HG02943 (cell line): Measurements from ENCODE around the gene FAM193B.
A peak's percentile ranks its signal among the peaks of the same experiment; 100 is the strongest.

Experiments
- ATAC-seq: cut with Tn5 transposase; IDR thresholded peaks from one replicate; pipeline ENCODE4 v1.9.1; 2021; ENCODE audit warnings: mild to moderate bottlenecking, low read depth, moderate library complexity; ENCODE audit not compliant: unreplicated experiment

FAM193B gene

GRCh38 chr5:177519463-177520235 lies 34.7 kb downstream of the FAM193B start:
- no peak for ATAC-seq

DNA sequence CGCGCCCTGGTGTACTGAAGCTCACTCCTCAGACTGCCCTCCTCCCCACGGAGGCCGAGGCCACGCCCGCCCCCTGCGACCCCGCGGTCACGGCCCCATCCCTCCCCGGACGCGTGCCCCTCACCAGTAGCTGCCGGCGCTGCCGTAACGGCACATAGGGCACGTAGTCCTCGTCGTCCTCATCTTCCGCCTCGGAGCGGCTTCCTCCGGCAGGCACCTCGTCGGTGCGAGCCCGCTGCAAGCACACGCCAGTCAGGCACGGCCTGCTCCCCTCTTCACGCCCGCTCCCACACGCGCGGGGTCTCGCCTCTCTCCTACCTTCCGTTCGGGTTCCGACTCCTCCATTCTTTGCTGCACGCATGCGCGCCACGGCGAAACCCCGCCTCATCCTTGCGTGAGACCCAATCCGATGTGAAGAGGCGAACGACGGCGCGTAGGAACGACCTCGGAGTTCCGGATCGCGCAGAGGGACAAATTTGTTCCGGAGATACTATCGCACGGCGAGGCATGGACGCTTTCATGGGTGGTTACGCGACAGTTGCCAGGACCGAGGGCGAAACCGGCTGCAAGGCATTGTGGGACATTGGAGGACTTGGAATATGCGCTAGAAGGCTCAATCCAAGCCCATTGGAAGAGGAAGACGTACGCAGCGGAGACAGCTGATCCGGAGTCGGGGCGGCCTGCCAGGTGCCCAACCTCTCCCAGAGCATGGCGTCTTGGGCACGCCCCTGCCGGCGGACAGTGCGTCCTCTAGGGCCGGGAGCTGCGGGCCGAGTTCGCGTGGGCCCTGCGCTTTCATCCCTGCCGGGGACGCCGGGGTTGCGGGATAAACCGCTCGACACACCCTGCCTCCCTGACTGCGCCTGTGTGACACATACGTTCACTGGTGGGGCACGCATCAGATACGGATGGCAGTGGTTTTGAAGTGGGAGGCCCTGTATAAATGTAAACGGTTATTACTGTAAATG lies 37.5 kb downstream of the FAM193B start, which contains the start of gene DDX41:
Gene DDX41 (minus strand): TSS at position 361 of the 968 bp plus-strand sequence. CDS start 16 bp downstream, at position 345.
- ATAC-seq: peak; percentile 79

GRCh38 chr5:177515580-177515979 lies 38.8 kb downstream of the FAM193B start:
- ATAC-seq: no peak

- ATAC-seq: no peak
Observed at GRCh38 chr5:177514541-177514940, 39.8 kb downstream of the FAM193B start.

- ATAC-seq: no peak
Observed at GRCh38 chr5:177513500-177513899, 40.9 kb downstream of the FAM193B start.

GRCh38 chr5:177512736-177513380 lies 41.5 kb downstream of the FAM193B start:
- no peak for ATAC-seq

GRCh38 chr5:177511796-177512675 lies 42.3 kb downstream of the FAM193B start:
- no peak for ATAC-seq

DNA sequence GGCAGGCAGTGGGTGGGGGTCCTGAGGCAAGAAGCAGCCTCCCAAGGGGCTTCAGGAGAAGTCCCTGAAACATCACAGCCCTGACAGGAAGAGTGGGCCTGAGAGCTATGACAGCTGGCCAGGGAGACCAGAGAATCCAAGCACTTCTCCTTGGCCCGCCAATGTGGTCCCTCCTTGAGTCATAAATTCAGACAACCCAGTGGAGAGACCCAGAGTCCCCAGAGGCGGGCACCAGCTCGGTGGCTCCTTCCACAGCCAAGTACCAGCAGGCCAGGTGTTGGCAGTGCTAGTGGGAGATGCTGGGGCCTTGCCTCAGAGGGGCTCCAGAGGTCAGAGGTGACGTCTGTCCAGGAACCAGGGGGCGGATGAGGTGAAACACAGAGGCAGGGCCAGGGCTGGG lies 43.2 kb downstream of the FAM193B start:
- no peak for ATAC-seq

DNA sequence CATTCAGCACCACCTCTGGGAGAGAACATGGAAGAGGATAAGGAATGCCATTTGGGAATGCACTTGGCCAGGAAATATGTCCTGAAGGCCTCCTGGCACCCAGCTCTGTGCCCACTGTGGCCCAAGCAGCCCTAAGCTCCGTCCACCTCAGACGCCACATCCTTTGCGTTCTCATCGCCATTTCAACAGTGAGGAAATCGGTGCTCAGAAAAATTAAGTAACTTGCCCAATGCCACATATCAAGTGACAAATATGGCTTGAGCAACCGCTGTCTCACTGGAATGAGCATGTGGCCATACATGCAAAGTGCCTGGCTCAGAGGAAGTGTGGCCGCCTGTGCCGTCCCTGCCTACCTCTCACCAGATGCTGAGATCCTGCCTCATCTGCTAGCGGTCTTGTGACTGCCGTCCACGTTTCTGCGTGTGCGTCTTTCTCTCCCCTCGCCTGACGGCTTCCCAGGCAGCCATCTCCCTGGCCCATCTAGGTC lies 43.8 kb downstream of the FAM193B start:
- no peak for ATAC-seq

DNA sequence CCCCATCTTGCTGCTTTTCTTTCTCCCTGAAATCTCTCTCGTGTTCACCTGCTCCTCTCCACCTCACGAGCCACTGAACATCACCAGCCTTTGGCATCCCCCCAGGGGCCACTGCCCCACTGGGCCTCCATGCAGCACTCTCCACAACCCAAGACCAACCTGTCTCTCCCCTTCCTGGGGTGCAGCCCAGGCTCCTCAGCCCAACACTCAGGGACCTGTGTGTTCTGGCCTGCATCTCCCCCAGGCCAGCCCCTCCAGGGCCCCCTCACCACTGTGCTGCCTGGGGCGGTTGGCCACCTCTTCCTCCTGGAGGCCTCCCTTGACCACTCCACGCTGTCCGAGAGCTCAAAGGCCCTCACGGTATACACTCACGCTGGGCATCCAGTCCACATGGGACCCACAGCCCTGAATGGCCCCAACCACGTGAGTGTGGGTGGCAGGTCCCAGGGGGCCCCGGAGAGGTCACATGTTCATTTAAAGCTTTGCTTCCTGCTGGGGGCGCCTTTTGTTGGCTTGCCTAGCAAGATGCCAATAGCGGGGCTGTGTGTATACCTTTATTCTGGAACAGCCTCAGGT lies 44.3 kb downstream of the FAM193B start:
- ATAC-seq: no peak

GRCh38 chr5:177509381-177509951 lies 44.9 kb downstream of the FAM193B start, which contains the start of gene DOK3:
DOK3 (minus strand) TSS chr5:177509826; CDS start chr5:177509540, 286 bp downstream.
- no peak for ATAC-seq

GRCh38 chr5:177508837-177509236 lies 45.5 kb downstream of the FAM193B start:
- ATAC-seq: no peak

DNA sequence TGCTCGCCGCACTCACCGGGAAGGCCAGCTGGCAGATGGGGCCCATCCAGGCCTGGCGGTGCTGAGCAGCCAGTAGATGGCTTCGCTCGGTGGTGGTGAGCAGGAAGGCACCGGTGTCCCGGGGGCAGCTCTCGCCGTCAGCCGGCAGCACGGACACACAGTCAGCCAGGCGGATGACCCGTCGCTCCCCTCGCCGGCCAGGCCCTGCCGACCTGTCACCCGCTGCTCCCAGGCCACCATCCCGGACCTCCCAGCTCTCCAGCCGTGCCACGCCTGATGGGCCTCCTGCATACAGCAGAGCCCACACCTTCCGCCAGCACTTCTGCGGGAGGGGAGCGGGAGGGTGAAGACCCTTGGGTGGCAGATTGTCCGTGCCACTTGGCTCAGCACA lies 46.1 kb downstream of the FAM193B start:
- no peak for ATAC-seq

DNA sequence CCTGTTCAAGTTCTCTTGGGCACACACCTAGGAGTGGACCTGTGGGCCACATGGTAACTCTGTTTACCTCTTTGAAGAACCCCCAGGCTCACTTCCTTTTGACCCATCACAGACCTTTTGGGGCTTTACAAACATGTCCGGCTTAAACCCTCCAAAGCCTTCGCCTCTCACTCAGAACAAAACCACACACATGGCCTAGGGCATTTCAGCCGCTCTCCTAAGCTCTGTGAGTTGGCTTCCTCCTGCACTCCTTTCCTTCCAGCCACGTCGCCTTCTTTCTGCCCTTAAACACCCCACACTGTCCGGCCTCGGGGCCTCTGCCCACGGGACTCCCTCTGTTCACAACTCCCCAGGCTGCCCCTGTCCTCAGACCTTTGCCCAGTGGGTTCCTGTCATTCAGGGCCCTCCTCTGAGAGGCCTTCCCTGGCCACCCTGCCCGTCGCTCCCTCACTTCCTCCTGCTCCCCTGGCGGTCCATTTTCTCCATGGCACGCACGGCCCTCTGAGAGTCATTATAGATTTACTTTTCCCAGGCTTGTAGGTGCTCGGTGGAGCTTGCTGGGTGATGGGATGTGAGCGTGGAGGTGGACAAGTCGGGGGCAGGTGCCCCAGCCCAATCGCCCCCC lies 46.7 kb downstream of the FAM193B start:
- ATAC-seq: no peak

DNA sequence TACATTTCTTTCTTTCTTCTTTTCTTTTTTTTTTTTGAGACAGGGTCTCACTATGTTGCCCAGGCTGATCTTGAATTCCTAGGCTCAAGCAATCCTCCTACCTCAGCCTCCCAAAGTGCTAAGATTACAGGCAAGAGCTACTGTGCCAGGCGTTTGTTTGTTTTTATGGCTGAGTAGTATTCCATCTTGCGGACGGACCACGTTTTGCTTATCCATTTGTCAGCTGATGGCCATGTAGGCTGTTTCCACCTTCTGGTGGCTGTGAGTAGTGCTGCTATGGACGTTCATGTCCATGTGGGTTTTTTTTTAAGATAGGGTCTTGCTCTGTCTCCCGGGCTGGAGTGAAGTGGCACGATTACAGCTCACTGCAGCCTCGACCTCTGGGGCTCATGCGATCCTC lies 47.2 kb downstream of the FAM193B start:
- ATAC-seq: no peak

DNA sequence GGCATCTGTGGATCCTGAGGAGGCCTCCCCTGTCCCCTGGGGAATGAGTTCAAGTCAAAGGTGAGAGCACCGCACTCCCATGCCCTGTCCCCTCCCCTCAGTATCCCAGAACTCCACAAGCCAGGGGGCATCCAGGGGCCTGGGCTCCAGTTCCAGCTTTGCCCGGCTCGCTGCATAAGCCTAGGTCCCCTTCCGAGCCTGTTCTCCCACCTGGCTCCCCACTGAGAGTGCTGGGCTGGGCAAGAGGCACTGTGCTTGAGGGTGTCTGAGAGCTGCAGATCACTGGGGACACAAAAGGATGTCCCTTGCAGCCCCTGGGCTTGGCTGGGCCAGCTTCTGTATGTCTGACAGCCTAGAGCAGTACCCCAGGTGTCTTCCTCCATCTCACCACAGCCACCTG lies 49.3 kb downstream of the FAM193B start:
- no peak for ATAC-seq

GRCh38 chr5:177504086-177505056 lies 50.0 kb downstream of the FAM193B start:
- ATAC-seq: no peak
